Neural crest cell (in vitro differentiated cells): ENCODE data around the gene SNRNP25. TPM values are rescaled to one million over a fixed set of nuclear protein-coding genes. Genes with fewer than 3 reads are reported as not detected.
A peak's percentile ranks its signal among the peaks of the same experiment; 100 is the strongest.

Experiments
- DNase-seq: peaks from one replicate; pipeline ENCODE4 v3.0.0; 2021; ENCODE audit warnings: low read depth, mixed read lengths, low spot score
- H3K27ac Mint-ChIP-seq: one replicate; pipeline ENCODE4 v1.8.0; 2021; ENCODE audit warnings: mild to moderate bottlenecking, mixed read lengths; ENCODE audit not compliant: unreplicated experiment
- H3K27me3 Mint-ChIP-seq: 2 replicates; pipeline ENCODE4 v1.8.0; 2021; ENCODE audit warnings: low read depth, mild to moderate bottlenecking, mixed read lengths
- H3K36me3 Mint-ChIP-seq: 2 replicates; pipeline ENCODE4 v1.8.0; 2021; ENCODE audit warnings: low read depth, mild to moderate bottlenecking, mixed read lengths
- H3K4me1 Mint-ChIP-seq: 2 replicates; pipeline ENCODE4 v1.8.0; 2021; ENCODE audit warnings: mixed read lengths
- H3K4me3 Mint-ChIP-seq: one replicate; pipeline ENCODE4 v1.8.0; 2021; ENCODE audit warnings: mild to moderate bottlenecking, mixed read lengths
- H3K9me3 Mint-ChIP-seq: 2 replicates; pipeline ENCODE4 v1.8.0; 2021; ENCODE audit warnings: mixed read lengths
- CTCF ChIP-seq: fragments of 200-600 bp; sonication (generic); conservative IDR thresholded peaks from 2 replicates; pipeline ENCODE4 v1.5.0; 2021; ENCODE audit warnings: antibody characterized with exemption, mild to moderate bottlenecking
- total RNA-seq: library from RNA; stranded (reverse); gene quantifications from 2 replicates; pipeline ENCODE4 v1.2.1, GENCODE V29; 2021

SNRNP25 gene
- total RNA-seq, 1 donor from 2014 or later: 85.6 TPM

- TF ChIP-seq CTCF: no peak
- peak overlapping the region; percentile 85 for H3K27ac Mint-ChIP-seq
- H3K9me3 Mint-ChIP-seq: no peaks in the 10 kb centered on the region
- peaks cover 79% of the 10 kb centered on the region for H3K4me1 Mint-ChIP-seq
- peak; percentile 54 for DNase-seq
- peaks cover 3% of the 10 kb centered on the region for H3K27me3 Mint-ChIP-seq
- H3K4me3 Mint-ChIP-seq: peak overlapping the region; percentile 92
- no peaks in the 10 kb centered on the region for H3K36me3 Mint-ChIP-seq
Measured at GRCh38 chr16:71540-72401, 18.1 kb downstream of the SNRNP25 start.

- Mint-ChIP-seq H3K4me1 (peaks cover 71% of the 10 kb centered on the region), H3K9me3 (no peaks in the 10 kb centered on the region), H3K4me3 (peak within 1 kb of the TSS; percentile 92), H3K27me3 (peaks cover 3% of the 10 kb centered on the region), H3K36me3 (no peaks in the 10 kb centered on the region), H3K27ac (peak within 1 kb of the TSS; percentile 85)
- no peak for TF ChIP-seq CTCF
- DNase-seq: peak; percentile 48
Measured at GRCh38 chr16:72561-73548, 19.2 kb downstream of the SNRNP25 start, which contains the start of gene RHBDF1. Gene RHBDF1 (minus strand): TSS chr16:72631. CDS start chr16:65015, 7,616 bp downstream.

- peaks cover 65% of the 10 kb centered on the region for H3K4me1 Mint-ChIP-seq
- no peak for DNase-seq
- H3K9me3 Mint-ChIP-seq: no peaks in the 10 kb centered on the region
- H3K4me3 Mint-ChIP-seq: peak overlapping the region; percentile 92
- peak overlapping the region; percentile 37 for H3K27ac Mint-ChIP-seq
- TF ChIP-seq CTCF: no peak
- H3K36me3 Mint-ChIP-seq: no peaks in the 10 kb centered on the region
- peaks cover 3% of the 10 kb centered on the region for H3K27me3 Mint-ChIP-seq
Measured at GRCh38 chr16:74051-74746, 20.6 kb downstream of the SNRNP25 start.

- peaks cover 3% of the 10 kb centered on the region for H3K27me3 Mint-ChIP-seq
- H3K4me1 Mint-ChIP-seq: peaks cover 60% of the 10 kb centered on the region
- peak overlapping the region; percentile 92 for H3K4me3 Mint-ChIP-seq
- no peaks in the 10 kb centered on the region for H3K9me3 Mint-ChIP-seq
- TF ChIP-seq CTCF: no peak
- peak overlapping the region; percentile 37 for H3K27ac Mint-ChIP-seq
- no peaks in the 10 kb centered on the region for H3K36me3 Mint-ChIP-seq
- no peak for DNase-seq
Measured at GRCh38 chr16:74747-75334, 21.2 kb downstream of the SNRNP25 start.
